OCI-LY3 (cell line): ENCODE measurements around the gene ST8SIA2.

Source experiments
- EZH2phosphoT487 ChIP-seq: fragments of 200-600 bp; shearing (Covaris generic); IDR thresholded peaks from 2 replicates; pipeline ENCODE4 v1.6.1; 2018; ENCODE audit warnings: antibody characterized with exemption, mixed run types, low read depth
- TF ChIP-seq, protein P1 (sequence below): fragments of 200-600, 300-600 bp; sonication (generic); IDR thresholded peaks from 2 replicates; pipeline ENCODE4 v1.5.1; 2014; ENCODE audit warnings: antibody characterized with exemption, low read length, low read depth

DNA sequence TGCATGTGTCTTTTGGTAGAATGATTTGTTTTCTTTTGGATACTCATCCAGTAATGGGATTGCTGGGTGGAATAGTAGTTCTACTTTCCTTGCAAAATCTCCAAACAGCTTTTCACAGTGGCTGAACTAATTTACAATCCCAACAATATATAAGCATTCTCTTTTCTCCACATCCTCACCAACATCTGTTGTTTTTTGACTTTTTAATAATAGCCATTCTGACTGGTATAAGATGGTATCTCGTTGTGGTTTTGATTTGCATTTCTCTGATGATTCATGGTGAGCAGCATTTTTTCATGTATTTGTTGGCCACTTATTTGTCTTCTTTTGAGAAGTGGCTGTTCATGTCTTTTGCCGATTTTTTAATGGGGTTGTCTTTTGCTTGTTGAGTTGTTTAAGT is 55.8 kb downstream of the ST8SIA2 start:
- TF ChIP-seq, protein P1, sequence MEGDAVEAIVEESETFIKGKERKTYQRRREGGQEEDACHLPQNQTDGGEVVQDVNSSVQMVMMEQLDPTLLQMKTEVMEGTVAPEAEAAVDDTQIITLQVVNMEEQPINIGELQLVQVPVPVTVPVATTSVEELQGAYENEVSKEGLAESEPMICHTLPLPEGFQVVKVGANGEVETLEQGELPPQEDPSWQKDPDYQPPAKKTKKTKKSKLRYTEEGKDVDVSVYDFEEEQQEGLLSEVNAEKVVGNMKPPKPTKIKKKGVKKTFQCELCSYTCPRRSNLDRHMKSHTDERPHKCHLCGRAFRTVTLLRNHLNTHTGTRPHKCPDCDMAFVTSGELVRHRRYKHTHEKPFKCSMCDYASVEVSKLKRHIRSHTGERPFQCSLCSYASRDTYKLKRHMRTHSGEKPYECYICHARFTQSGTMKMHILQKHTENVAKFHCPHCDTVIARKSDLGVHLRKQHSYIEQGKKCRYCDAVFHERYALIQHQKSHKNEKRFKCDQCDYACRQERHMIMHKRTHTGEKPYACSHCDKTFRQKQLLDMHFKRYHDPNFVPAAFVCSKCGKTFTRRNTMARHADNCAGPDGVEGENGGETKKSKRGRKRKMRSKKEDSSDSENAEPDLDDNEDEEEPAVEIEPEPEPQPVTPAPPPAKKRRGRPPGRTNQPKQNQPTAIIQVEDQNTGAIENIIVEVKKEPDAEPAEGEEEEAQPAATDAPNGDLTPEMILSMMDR = no peak
- TF ChIP-seq EZH2phosphoT487 = no peak
